NB4 (cell line): ENCODE results near the gene MCUB.

ENCODE experiments used
- CTCF ChIP-seq: IDR thresholded peaks from one replicate; pipeline ENCODE4 v1.5.1; 2012; ENCODE audit warnings: low read depth, low read length
- MAX ChIP-seq: IDR thresholded peaks from 2 replicates; pipeline ENCODE4 v1.6.1; 2011; ENCODE audit warnings: low read depth, low read length
- MYC ChIP-seq: IDR thresholded peaks from 2 replicates; pipeline ENCODE4 v1.6.1; 2011; ENCODE audit warnings: low read depth, low read length
- POLR2A ChIP-seq: IDR thresholded peaks from 2 replicates; pipeline ENCODE4 v1.6.1; 2011; ENCODE audit warnings: mild to moderate bottlenecking; ENCODE audit not compliant: insufficient read length; ENCODE audit errors: extremely low read depth

- TF ChIP-seq CTCF, result no peak
- TF ChIP-seq POLR2A, result no peak
- no peak for TF ChIP-seq MAX
- no peak for TF ChIP-seq MYC
Observed at GRCh38 chr4:109682875-109683274, 122.8 kb downstream of the MCUB start.
